K562 (cell line): ENCODE data around the gene NR2C2AP. TPM values are rescaled to one million over a fixed set of nuclear protein-coding genes. Genes with fewer than 3 reads are reported as not detected.
A peak's percentile ranks its signal among the peaks of the same experiment; 100 is the strongest.

ENCODE experiments used
- CHD7 ChIP-seq: fragments of 200-600 bp; sonication (generic); IDR thresholded peaks from one replicate; pipeline ENCODE4 v1.6.1; 2012; ENCODE audit warnings: mild to moderate bottlenecking, low read depth, low read length, inconsistent platforms
- NCOA2 ChIP-seq, 2 experiments: fragments of 450-650 bp; IDR thresholded peaks; 2 replicates each; pipeline ENCODE4 v1.6.1; 2018; ENCODE audit warnings: mild to moderate bottlenecking in 2 of 2, moderate library complexity in 1 of 2; ENCODE audit not compliant: partially characterized antibody in 2 of 2
- ZFP36 ChIP-seq: fragments of 150-350 bp; IDR thresholded peaks from 2 replicates; pipeline ENCODE4 v1.6.1; 2018; ENCODE audit warnings: low read length, low read depth; ENCODE audit not compliant: partially characterized antibody
- ZNF592 ChIP-seq: fragments of 450-650 bp; IDR thresholded peaks from 2 replicates; pipeline ENCODE4 v1.6.1; 2017; ENCODE audit warnings: antibody characterized with exemption, mild to moderate bottlenecking
- polyA plus RNA-seq, 8 experiments: library from polyadenylated mRNA; depleted of rRNA in 4 of 8; stranded (reverse) in 5 of 8; unstranded in 3 of 8; fragments of >200 nt; fragmentation: Nextera tagmentation in 2 of 8; fragmentation: Illumina TruSeq in 1 of 8; extraction: Ambion mirVana in 2 of 8; extraction: Trizol in 1 of 8; gene quantifications; 2 replicates each; pipeline versions ENCODE4 v1.2.1 to v1.2.3, GENCODE V29; 2011 to 2014; ENCODE audit warnings: inconsistent platforms in 1 of 8, missing spikeins in 1 of 8
- total RNA-seq, 7 experiments: library from RNA; depleted of rRNA in 6 of 7; stranded (reverse); fragments of >200 nt in 6 of 7; fragmentation: Illumina TruSeq in 2 of 7; extraction: Trizol in 2 of 7; gene quantifications; 2 replicates each; pipeline versions ENCODE4 v1.2.1 to v1.2.3, GENCODE V29; 2011 to 2021; ENCODE audit warnings: low replicate concordance in 1 of 7

Gene NR2C2AP
- total and polyA plus RNA-seq, 9 of the 15 experiments (the other 6 are each of a cell fraction or from before 2014, with no cell fraction given): 23.7 to 77.4 (median 32.4) TPM

GRCh38 chr19:19192078-19192882 is 10.9 kb downstream of the NR2C2AP start, which contains the start of the genes BORCS8 and RFXANK (continued):
- TF ChIP-seq CHD7 (no peak), ZNF592 (no peak), ZFP36 (peak; percentile 19), NCOA2 (IDR thresholded peaks at IDR 0.05; ENCODE audit: partially characterized antibody in 2 of 2) (no peak)
